GM19397 (cell line): ENCODE data around the gene DNAJB4.
"Not testable (repeated sequence)": the region's sequence is repeated elsewhere in the genome, so short reads cannot be mapped to it uniquely, and the experiment has no call there.

Experiments used
- ATAC-seq: cut with Tn5 transposase; IDR thresholded peaks from one replicate; pipeline ENCODE4 v1.9.1; 2021; ENCODE audit warnings: mild to moderate bottlenecking, moderate library complexity; ENCODE audit not compliant: unreplicated experiment

The DNAJB4 gene

GRCh38 chr1:77990629-77991204 lies 14.0 kb upstream of the DNAJB4 start:
- ATAC-seq, result no peak

- ATAC-seq, result no peak
Measured at GRCh38 chr1:77991638-77992037, 13.1 kb upstream of the DNAJB4 start.

- ATAC-seq, result no peak
Measured at GRCh38 chr1:77994117-77994705, 10.5 kb upstream of the DNAJB4 start.

- ATAC-seq, result no peak
Measured at GRCh38 chr1:77996734-77997133, 8.0 kb upstream of the DNAJB4 start.

GRCh38 chr1:78000536-78000935 lies 4.2 kb upstream of the DNAJB4 start:
- ATAC-seq, result not testable (repeated sequence)

GRCh38 chr1:78003070-78003746 lies 1.5 kb upstream of the DNAJB4 start:
- no peak for ATAC-seq

- ATAC-seq, result peak; percentile 45
Measured at GRCh38 chr1:78003882-78004718, 639 bp upstream of the DNAJB4 start.

- ATAC-seq, result no peak
Measured at GRCh38 chr1:78005448-78005722, 646 bp downstream of the DNAJB4 start.

GRCh38 chr1:78005755-78006154 lies 1.0 kb downstream of the DNAJB4 start:
- no peak for ATAC-seq

- ATAC-seq, result no peak
Measured at GRCh38 chr1:78006521-78006920, 1.8 kb downstream of the DNAJB4 start.

GRCh38 chr1:78007677-78008341 lies 3.1 kb downstream of the DNAJB4 start:
- no peak for ATAC-seq

GRCh38 chr1:78009276-78009675 lies 4.5 kb downstream of the DNAJB4 start:
- no peak for ATAC-seq

GRCh38 chr1:78009836-78010235 lies 5.1 kb downstream of the DNAJB4 start:
- no peak for ATAC-seq

- no peak for ATAC-seq
Measured at GRCh38 chr1:78011050-78011449, 6.3 kb downstream of the DNAJB4 start.

GRCh38 chr1:78015148-78015547 lies 10.4 kb downstream of the DNAJB4 start:
- no peak for ATAC-seq

GRCh38 chr1:78019024-78019423 lies 14.3 kb downstream of the DNAJB4 start:
- no peak for ATAC-seq

- ATAC-seq, result not testable (repeated sequence)
Measured at GRCh38 chr1:78021134-78021533, 16.4 kb downstream of the DNAJB4 start.

GRCh38 chr1:78029793-78030192 lies 25.1 kb downstream of the DNAJB4 start:
- no peak for ATAC-seq

GRCh38 chr1:78032996-78033796 lies 28.5 kb downstream of the DNAJB4 start:
- ATAC-seq, result no peak

- ATAC-seq, result no peak
Measured at GRCh38 chr1:78033797-78034172, 29.0 kb downstream of the DNAJB4 start.

GRCh38 chr1:78035121-78035520 lies 30.4 kb downstream of the DNAJB4 start:
- ATAC-seq, result no peak
